Activated naive CD8-positive, alpha-beta T cell (primary cell): ENCODE measurements around the gene UBE2C.
A peak's percentile ranks its signal among the peaks of the same experiment; 100 is the strongest.
"Not testable (repeated sequence)": the region's sequence is repeated elsewhere in the genome, so short reads cannot be mapped to it uniquely, and the experiment has no call there.

Experiments
- H3K27ac Mint-ChIP-seq: one replicate; pipeline ENCODE4 v1.8.0; 2021; ENCODE audit warnings: mixed read lengths
- H3K27me3 Mint-ChIP-seq: one replicate; pipeline ENCODE4 v1.8.0; 2021; ENCODE audit warnings: mixed read lengths
- H3K36me3 Mint-ChIP-seq: one replicate; pipeline ENCODE4 v1.8.0; 2021; ENCODE audit warnings: mixed read lengths
- H3K4me1 Mint-ChIP-seq: one replicate; pipeline ENCODE4 v1.8.0; 2021; ENCODE audit warnings: low read depth, mixed read lengths
- H3K4me3 Mint-ChIP-seq: one replicate; pipeline ENCODE4 v1.8.0; 2021; ENCODE audit warnings: mild to moderate bottlenecking, mixed read lengths
- H3K9me3 Mint-ChIP-seq: one replicate; pipeline ENCODE4 v1.8.0; 2021; ENCODE audit warnings: low read depth, mixed read lengths

UBE2C gene

GRCh38 chr20:45812157-45813005, at the start of gene UBE2C:
UBE2C (plus strand) TSS chr20:45812644; CDS start chr20:45812696, 52 bp downstream.
- Mint-ChIP-seq H3K9me3 (no peaks in the 10 kb centered on the region), H3K4me1 (peaks cover 11% of the 10 kb centered on the region), H3K27me3 (no peaks in the 10 kb centered on the region), H3K4me3 (peak within 1 kb of the TSS; percentile 85), H3K27ac (peak within 1 kb of the TSS; percentile 72), H3K36me3 (peaks cover 12% of the 10 kb centered on the region)

GRCh38 chr20:45764618-45765282, 47.7 kb upstream of the UBE2C start:
- H3K36me3 Mint-ChIP-seq, H3K9me3 Mint-ChIP-seq, H3K27me3 Mint-ChIP-seq, H3K27ac Mint-ChIP-seq, H3K4me3 Mint-ChIP-seq, H3K4me1 Mint-ChIP-seq: not testable (repeated sequence)

- no peaks in the 10 kb centered on the region for H3K36me3 Mint-ChIP-seq
- H3K4me1 Mint-ChIP-seq: no peaks in the 10 kb centered on the region
- no peak overlapping the region for H3K4me3 Mint-ChIP-seq
- H3K27ac Mint-ChIP-seq: no peak overlapping the region
- peaks cover 3% of the 10 kb centered on the region for H3K27me3 Mint-ChIP-seq
- no peaks in the 10 kb centered on the region for H3K9me3 Mint-ChIP-seq
Observed at GRCh38 chr20:45765307-45765875, 47.1 kb upstream of the UBE2C start.

GRCh38 chr20:45765980-45766379, 46.5 kb upstream of the UBE2C start:
- Mint-ChIP-seq H3K27ac (no peak overlapping the region), H3K27me3 (peaks cover 3% of the 10 kb centered on the region), H3K36me3 (no peaks in the 10 kb centered on the region), H3K4me1 (peaks cover 2% of the 10 kb centered on the region), H3K9me3 (no peaks in the 10 kb centered on the region), H3K4me3 (no peak overlapping the region)

- H3K9me3 Mint-ChIP-seq: no peaks in the 10 kb centered on the region
- no peaks in the 10 kb centered on the region for H3K27me3 Mint-ChIP-seq
- no peak overlapping the region for H3K4me3 Mint-ChIP-seq
- no peak overlapping the region for H3K27ac Mint-ChIP-seq
- peaks cover 3% of the 10 kb centered on the region for H3K4me1 Mint-ChIP-seq
- H3K36me3 Mint-ChIP-seq: no peaks in the 10 kb centered on the region
Observed at GRCh38 chr20:45768479-45768878, 44.0 kb upstream of the UBE2C start.

- Mint-ChIP-seq H3K36me3 (no peaks in the 10 kb centered on the region), H3K9me3 (no peaks in the 10 kb centered on the region), H3K27ac (no peak overlapping the region), H3K4me3 (no peak overlapping the region), H3K4me1 (peaks cover 3% of the 10 kb centered on the region), H3K27me3 (peaks cover 2% of the 10 kb centered on the region)
Observed at GRCh38 chr20:45771182-45771759, 41.2 kb upstream of the UBE2C start.

- H3K27ac Mint-ChIP-seq: no peak overlapping the region
- peaks cover 2% of the 10 kb centered on the region for H3K27me3 Mint-ChIP-seq
- H3K4me3 Mint-ChIP-seq: no peak overlapping the region
- H3K36me3 Mint-ChIP-seq: no peaks in the 10 kb centered on the region
- no peaks in the 10 kb centered on the region for H3K9me3 Mint-ChIP-seq
- H3K4me1 Mint-ChIP-seq: peaks cover 3% of the 10 kb centered on the region
Observed at GRCh38 chr20:45772693-45773092, 39.8 kb upstream of the UBE2C start.

- Mint-ChIP-seq H3K27ac (no peak overlapping the region), H3K27me3 (peaks cover 2% of the 10 kb centered on the region), H3K36me3 (no peaks in the 10 kb centered on the region), H3K9me3 (no peaks in the 10 kb centered on the region), H3K4me1 (peaks cover 3% of the 10 kb centered on the region), H3K4me3 (no peak overlapping the region)
Observed at GRCh38 chr20:45774945-45775344, 37.5 kb upstream of the UBE2C start.

- Mint-ChIP-seq H3K27ac (no peak overlapping the region), H3K4me3 (no peak overlapping the region), H3K4me1 (peaks cover 3% of the 10 kb centered on the region), H3K36me3 (no peaks in the 10 kb centered on the region), H3K27me3 (peaks cover 2% of the 10 kb centered on the region), H3K9me3 (no peaks in the 10 kb centered on the region)
Observed at GRCh38 chr20:45775411-45775810, 37.0 kb upstream of the UBE2C start.

- no peak overlapping the region for H3K27ac Mint-ChIP-seq
Observed at GRCh38 chr20:45776931-45777330, 35.5 kb upstream of the UBE2C start.

GRCh38 chr20:45779011-45779915, 33.2 kb upstream of the UBE2C start:
- Mint-ChIP-seq H3K27ac (no peak overlapping the region), H3K9me3 (no peaks in the 10 kb centered on the region)

More at GRCh38 chr20:45776931-45777330, 35.5 kb upstream of the UBE2C start:
- Mint-ChIP-seq H3K4me3 (no peak overlapping the region), H3K9me3 (no peaks in the 10 kb centered on the region), H3K4me1 (no peaks in the 10 kb centered on the region), H3K27me3 (peaks cover 2% of the 10 kb centered on the region), H3K36me3 (no peaks in the 10 kb centered on the region)

GRCh38 chr20:45780159-45780558, 32.3 kb upstream of the UBE2C start:
- Mint-ChIP-seq H3K4me1 (peaks cover 5% of the 10 kb centered on the region), H3K4me3 (no peak overlapping the region)

More at GRCh38 chr20:45779011-45779915, 33.2 kb upstream of the UBE2C start:
- no peaks in the 10 kb centered on the region for H3K36me3 Mint-ChIP-seq
- no peak overlapping the region for H3K4me3 Mint-ChIP-seq
- H3K4me1 Mint-ChIP-seq: peaks cover 5% of the 10 kb centered on the region
- H3K27me3 Mint-ChIP-seq: no peaks in the 10 kb centered on the region

GRCh38 chr20:45781391-45781931, 31.0 kb upstream of the UBE2C start:
- H3K27ac Mint-ChIP-seq: no peak overlapping the region
- H3K4me3 Mint-ChIP-seq: no peak overlapping the region
- no peaks in the 10 kb centered on the region for H3K9me3 Mint-ChIP-seq
- no peaks in the 10 kb centered on the region for H3K27me3 Mint-ChIP-seq
- H3K36me3 Mint-ChIP-seq: no peaks in the 10 kb centered on the region
- peaks cover 5% of the 10 kb centered on the region for H3K4me1 Mint-ChIP-seq

More at GRCh38 chr20:45780159-45780558, 32.3 kb upstream of the UBE2C start:
- Mint-ChIP-seq H3K36me3 (no peaks in the 10 kb centered on the region), H3K27me3 (no peaks in the 10 kb centered on the region), H3K9me3 (no peaks in the 10 kb centered on the region), H3K27ac (no peak overlapping the region)

GRCh38 chr20:45782890-45783289, 29.6 kb upstream of the UBE2C start:
- H3K27ac Mint-ChIP-seq: no peak overlapping the region

More at GRCh38 chr20:45782890-45783289, 29.6 kb upstream of the UBE2C start:
- Mint-ChIP-seq H3K36me3 (no peaks in the 10 kb centered on the region), H3K4me1 (peaks cover 5% of the 10 kb centered on the region), H3K4me3 (no peak overlapping the region), H3K27me3 (no peaks in the 10 kb centered on the region), H3K9me3 (no peaks in the 10 kb centered on the region)
